GM12892 (cell line): Measurements from ENCODE around the gene LRRIQ1.

ENCODE experiments used
- DNase-seq: peaks from one replicate; pipeline ENCODE4 v3.0.0; 2011; ENCODE audit not compliant: insufficient read length
- FAIRE-seq: peaks from 2 replicates; lab custom pipeline; 2011; peaks lifted over from hg19 to GRCh38; lab: Jason Lieb, UNC
- POLR2A ChIP-seq: IDR thresholded peaks from 2 replicates; pipeline ENCODE4 v1.6.1; 2011; ENCODE audit warnings: low read depth, low read length, control low read depth
- POLR2AphosphoS5 ChIP-seq: IDR thresholded peaks from 2 replicates; pipeline ENCODE4 v1.6.1; 2011; ENCODE audit warnings: low read depth, low read length, control low read depth
- TAF1 ChIP-seq: IDR thresholded peaks from 2 replicates; pipeline ENCODE4 v1.6.1; 2011; ENCODE audit warnings: low read depth, mild to moderate bottlenecking, control low read depth, low read length, borderline replicate concordance

The LRRIQ1 gene

GRCh38 chr12:85060916-85061315 lies 24.8 kb downstream of the LRRIQ1 start:
- DNase-seq = no peak
- no peak for FAIRE-seq
- TF ChIP-seq TAF1 (no peak), POLR2AphosphoS5 (no peak), POLR2A (no peak)

GRCh38 chr12:85065837-85066482 lies 29.8 kb downstream of the LRRIQ1 start:
- FAIRE-seq = no peak
- no peak for TF ChIP-seq POLR2AphosphoS5
- no peak for TF ChIP-seq POLR2A
- TF ChIP-seq TAF1 = no peak
- no peak for DNase-seq

DNA sequence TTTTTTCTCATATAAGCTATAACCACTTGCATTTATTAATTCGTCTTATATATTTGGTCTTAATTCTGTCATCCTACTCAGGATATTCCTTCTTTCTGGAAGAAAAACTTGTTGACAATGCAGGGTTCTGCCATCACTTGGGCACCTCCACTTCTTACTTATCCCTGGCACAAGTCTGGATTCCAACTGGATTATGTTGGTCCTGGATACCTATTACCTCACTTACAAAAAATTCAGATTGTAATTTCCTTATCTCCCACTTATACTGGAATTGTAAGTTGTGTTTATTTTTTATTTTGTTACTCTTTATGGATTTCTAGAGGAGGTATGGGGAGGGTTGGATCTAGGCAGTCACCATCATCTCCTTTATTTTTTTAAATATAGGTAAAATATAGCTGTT lies 36.7 kb downstream of the LRRIQ1 start:
- TF ChIP-seq POLR2A = no peak
- no peak for TF ChIP-seq POLR2AphosphoS5
- no peak for TF ChIP-seq TAF1
- FAIRE-seq (no peak), DNase-seq (no peak)

DNA sequence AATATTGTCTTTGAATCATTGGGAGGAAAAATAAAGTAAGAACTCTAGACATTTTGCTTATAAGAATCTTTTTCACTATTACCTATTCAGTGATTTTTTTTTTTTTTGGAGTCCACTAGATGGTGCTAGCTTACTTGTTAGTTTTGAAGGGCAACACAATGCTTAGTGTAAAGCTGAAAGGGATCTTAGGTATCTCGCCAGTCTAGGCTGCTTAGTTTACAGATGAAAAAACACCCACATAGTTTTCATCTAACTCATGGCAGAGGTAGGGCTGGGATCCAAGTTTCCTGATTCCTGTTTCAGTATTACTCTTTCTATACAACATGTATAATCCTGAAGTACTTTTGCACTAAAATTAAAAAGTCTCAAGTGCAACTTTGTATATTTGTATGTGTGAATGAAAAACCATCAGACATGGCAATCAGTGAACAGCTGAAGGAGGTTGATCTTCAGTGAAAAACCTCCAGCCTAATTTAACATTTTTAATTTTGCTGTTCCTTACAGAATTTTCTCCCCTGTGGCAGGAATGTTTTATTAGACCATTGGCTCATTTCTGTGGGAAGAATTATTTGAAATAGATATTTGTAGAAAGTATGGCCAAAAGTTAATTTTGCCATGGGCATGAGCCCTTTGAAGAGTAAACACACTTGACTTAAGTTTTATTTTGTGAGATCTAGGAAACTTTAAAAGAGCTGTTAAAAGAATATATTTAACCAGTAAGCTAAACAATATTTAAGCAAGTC lies 40.7 kb downstream of the LRRIQ1 start:
- FAIRE-seq = no peak
- DNase-seq = no peak
- TF ChIP-seq POLR2A (no peak), TAF1 (no peak), POLR2AphosphoS5 (no peak)

DNA sequence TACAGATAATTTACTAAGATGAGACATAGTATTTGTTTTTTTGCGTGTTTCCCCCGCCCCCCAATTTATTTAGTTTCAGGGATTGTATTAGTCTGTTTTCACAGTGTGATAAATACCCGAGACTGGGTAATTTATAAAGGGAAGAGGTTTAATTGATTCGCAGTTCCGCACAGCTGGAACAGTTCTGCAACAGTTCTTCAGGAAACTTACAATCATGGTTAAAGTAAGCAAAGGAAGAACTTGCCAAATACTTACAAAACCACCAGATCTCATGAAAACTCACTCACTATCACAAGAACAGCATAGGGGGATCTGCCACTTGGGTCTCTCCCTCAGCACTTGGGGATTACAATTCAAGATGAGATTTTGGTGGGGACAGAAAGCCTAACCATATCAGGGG lies 48.9 kb downstream of the LRRIQ1 start:
- no peak for TF ChIP-seq POLR2A
- no peak for FAIRE-seq
- DNase-seq = no peak

DNA sequence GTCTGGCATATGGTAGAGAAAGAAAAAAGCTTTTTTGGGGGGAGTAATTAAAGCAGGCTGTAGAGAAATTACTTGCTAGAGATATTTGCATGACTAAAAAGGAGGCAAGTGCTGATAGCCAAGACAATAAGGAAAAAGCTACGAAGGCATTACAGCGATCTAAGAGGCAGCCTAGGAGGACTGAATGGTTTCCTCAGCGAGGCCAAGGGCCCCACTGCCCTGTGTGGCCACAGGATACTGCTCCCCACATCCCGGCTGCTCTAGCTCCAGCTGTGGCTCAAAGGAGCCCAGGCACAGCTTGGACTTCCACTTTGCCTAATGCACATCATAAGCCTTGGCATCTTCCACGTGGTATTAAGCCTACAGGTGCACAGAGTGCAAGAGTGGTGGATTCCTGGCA lies 53.6 kb downstream of the LRRIQ1 start:
- no peak for DNase-seq
- FAIRE-seq = no peak
- TF ChIP-seq POLR2AphosphoS5 (no peak), TAF1 (no peak), POLR2A (no peak)

DNA sequence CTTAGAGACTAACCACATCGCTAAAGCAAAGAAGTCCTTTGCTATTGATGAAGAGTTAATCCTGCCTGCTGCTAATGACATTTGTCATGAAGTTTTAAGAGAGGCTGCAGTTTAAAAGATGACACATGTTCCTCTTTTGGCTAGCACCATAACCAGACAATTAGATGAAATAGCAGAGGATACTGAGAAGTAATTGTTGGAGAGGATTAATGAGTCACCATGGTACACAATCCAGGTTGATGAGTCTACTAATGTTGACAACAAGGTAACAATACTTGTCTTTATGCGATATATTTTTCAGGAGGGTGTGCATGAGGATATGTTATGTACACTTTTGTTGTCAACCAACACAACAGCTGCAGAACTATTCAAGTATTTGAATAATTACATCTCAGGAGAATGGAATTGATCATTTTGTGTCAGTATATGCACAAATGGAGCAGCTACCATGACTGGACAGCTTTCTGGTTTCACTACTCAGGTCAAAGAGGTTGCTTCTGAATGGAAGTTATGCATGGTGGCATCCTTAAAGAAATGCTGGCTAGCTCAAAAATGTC lies 56.7 kb downstream of the LRRIQ1 start:
- TF ChIP-seq POLR2A (no peak), TAF1 (no peak), POLR2AphosphoS5 (no peak)
- no peak for FAIRE-seq
- DNase-seq = no peak

DNA sequence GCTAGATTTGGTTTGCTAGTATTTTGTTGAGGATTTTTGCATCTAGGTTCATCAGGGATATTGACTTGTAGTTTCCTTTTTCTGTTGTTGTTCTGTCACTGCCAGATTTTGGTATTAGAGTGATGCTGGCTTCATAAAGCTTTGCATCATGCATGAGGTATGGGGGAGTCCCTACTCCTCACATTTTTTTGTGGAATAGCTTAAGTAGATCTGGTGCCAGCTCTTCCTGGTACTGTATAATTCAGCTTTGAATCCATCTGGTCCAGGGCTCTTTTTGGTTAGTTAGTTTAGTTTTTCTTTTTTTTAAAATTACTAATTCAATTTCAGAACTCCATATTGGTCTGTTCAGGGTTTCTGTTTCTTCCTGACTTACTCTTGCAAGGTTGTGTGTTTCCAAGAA lies 59.4 kb downstream of the LRRIQ1 start:
- no peak for FAIRE-seq
- no peak for DNase-seq
- TF ChIP-seq TAF1 (no peak), POLR2AphosphoS5 (no peak), POLR2A (no peak)

DNA sequence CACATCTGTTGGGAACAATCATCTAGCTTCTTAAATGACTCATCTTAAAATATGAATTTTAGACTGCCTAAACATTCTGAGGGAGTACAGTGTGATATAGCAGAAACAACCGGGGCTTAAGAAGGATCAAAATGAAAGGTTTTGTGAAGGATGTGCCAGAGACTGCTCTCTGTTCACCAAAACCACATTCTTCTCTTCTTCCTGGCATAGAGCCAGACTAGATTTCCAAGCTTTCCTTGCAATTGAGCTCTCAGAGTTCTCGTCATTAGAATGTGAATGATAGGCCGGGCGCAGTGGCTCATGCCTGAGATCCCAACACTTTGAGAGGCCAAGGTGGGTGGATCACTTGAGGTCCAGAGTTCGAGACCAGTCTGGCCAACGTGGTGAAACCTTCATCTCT lies 94.5 kb downstream of the LRRIQ1 start:
- TF ChIP-seq POLR2A (no peak), TAF1 (no peak), POLR2AphosphoS5 (no peak)
- DNase-seq = no peak
- no peak for FAIRE-seq

- DNase-seq = no peak
- no peak for TF ChIP-seq POLR2A
- no peak for TF ChIP-seq POLR2AphosphoS5
- TF ChIP-seq TAF1 = no peak
- no peak for FAIRE-seq
Measured at GRCh38 chr12:85138833-85139232, 102.7 kb downstream of the LRRIQ1 start.

GRCh38 chr12:85147331-85147730 lies 111.2 kb downstream of the LRRIQ1 start:
- no peak for TF ChIP-seq TAF1
- TF ChIP-seq POLR2A = no peak
- TF ChIP-seq POLR2AphosphoS5 = no peak
- no peak for FAIRE-seq
- no peak for DNase-seq

- no peak for FAIRE-seq
- TF ChIP-seq POLR2AphosphoS5 = no peak
- no peak for TF ChIP-seq POLR2A
- TF ChIP-seq TAF1 = no peak
- DNase-seq = no peak
Measured at GRCh38 chr12:85152311-85152729, 116.2 kb downstream of the LRRIQ1 start.
